K562 (cell line): ENCODE measurements around the gene TOR1B. TPM values are rescaled to one million over a fixed set of nuclear protein-coding genes. Genes with fewer than 3 reads are reported as not detected.

Experiments
- ARNT ChIP-seq, 2 experiments: fragments of 450-650 bp; IDR thresholded peaks; 2 replicates each; pipeline ENCODE4 v1.6.1; 2016; ENCODE audit warnings: mild to moderate bottlenecking in 1 of 2
- BMI1 ChIP-seq: fragments of 150-350 bp; IDR thresholded peaks from 2 replicates; pipeline ENCODE4 v1.6.1; 2014; ENCODE audit warnings: low read length
- BRCA1 ChIP-seq, 2 experiments: fragments of 450-650 bp in 1 of 2; sonication (generic) in 1 of 2; formaldehyde crosslinking in 1 of 2; IDR thresholded peaks; 2 replicates each; pipeline versions ENCODE4 v1.5.0 to v1.6.1; 2017 to 2020; ENCODE audit warnings: mild to moderate bottlenecking in 1 of 2, missing genetic modification reagents in 1 of 2
- FOXA3 ChIP-seq, 2 experiments: fragments of 450-650 bp in 1 of 2; sonication (generic) in 1 of 2; formaldehyde crosslinking; IDR thresholded peaks in 1 of 2; conservative IDR thresholded peaks in 1 of 2; 2 replicates each; pipeline versions ENCODE4 v1.4.0 to v1.8.0; 2020 to 2022; ENCODE audit warnings: mild to moderate bottlenecking in 2 of 2, missing genetic modification reagents in 1 of 2
- KHSRP ChIP-seq: fragments of 450-650 bp; IDR thresholded peaks from 2 replicates; pipeline ENCODE4 v1.6.1; 2017
- RBM15 ChIP-seq: fragments of 200-400 bp; formaldehyde crosslinking; IDR thresholded peaks from 2 replicates; pipeline ENCODE4 v1.6.1; 2018; ENCODE audit warnings: mild to moderate bottlenecking, low read length, moderate library complexity; ENCODE audit not compliant: insufficient read depth
- SRF ChIP-seq, 2 experiments: fragments of 250-450, 450-650 bp in 1 of 2; sonication (Bioruptor Pico) in 1 of 2; sonication (generic) in 1 of 2; formaldehyde crosslinking; IDR thresholded peaks; 2 replicates each; pipeline versions ENCODE4 v1.5.0 to v1.5.1; 2020 to 2022; ENCODE audit warnings: mild to moderate bottlenecking in 1 of 2, missing genetic modification reagents in 1 of 2
- polyA plus RNA-seq, 8 experiments: library from polyadenylated mRNA; depleted of rRNA in 4 of 8; stranded (reverse) in 5 of 8; unstranded in 3 of 8; fragments of >200 nt; fragmentation: Nextera tagmentation in 2 of 8; fragmentation: Illumina TruSeq in 1 of 8; extraction: Ambion mirVana in 2 of 8; extraction: Trizol in 1 of 8; gene quantifications; 2 replicates each; pipeline versions ENCODE4 v1.2.1 to v1.2.3, GENCODE V29; 2011 to 2014; ENCODE audit warnings: inconsistent platforms in 1 of 8, missing spikeins in 1 of 8
- total RNA-seq, 7 experiments: library from RNA; depleted of rRNA in 6 of 7; stranded (reverse); fragments of >200 nt in 6 of 7; fragmentation: Illumina TruSeq in 2 of 7; extraction: Trizol in 2 of 7; gene quantifications; 2 replicates each; pipeline versions ENCODE4 v1.2.1 to v1.2.3, GENCODE V29; 2011 to 2021; ENCODE audit warnings: low replicate concordance in 1 of 7
- TF ChIP-seq, protein P1 (sequence below): fragments of 450-650 bp; IDR thresholded peaks from 2 replicates; pipeline ENCODE4 v1.6.1; 2016; ENCODE audit warnings: borderline replicate concordance
- TF ChIP-seq, protein P2 (sequence below): sonication (generic); formaldehyde crosslinking; IDR thresholded peaks from 2 replicates; pipeline ENCODE4 v1.8.1; 2023; ENCODE audit warnings: missing genetic modification reagents, mild to moderate bottlenecking, borderline replicate concordance
- TF ChIP-seq, protein P3 (sequence below): sonication (generic); formaldehyde crosslinking; IDR thresholded peaks from 2 replicates; pipeline ENCODE4 v1.8.0; 2022; ENCODE audit warnings: mild to moderate bottlenecking, low read depth, missing genetic modification reagents
- TF ChIP-seq, protein P4 (sequence below), 2 experiments: fragments of 450-650 bp in 1 of 2; IDR thresholded peaks; 2 replicates each; pipeline ENCODE4 v1.6.1; 2011 to 2017; ENCODE audit warnings: low read depth in 2 of 2, antibody characterized with exemption in 1 of 2, borderline replicate concordance in 1 of 2, low read length in 1 of 2, mild to moderate bottlenecking in 1 of 2, mixed read lengths in 1 of 2; ENCODE audit not compliant: control insufficient read depth in 1 of 2
- TF ChIP-seq, protein P5 (sequence below): fragments of 200-800 bp; sonication (Bioruptor generic); IDR thresholded peaks from 2 replicates; pipeline ENCODE4 v1.6.1; 2017; ENCODE audit warnings: missing genetic modification characterization, missing compliant biosample characterization

The TOR1B gene
- total and polyA plus RNA-seq, 9 of the 15 experiments (the other 6 are each of a cell fraction or from before 2014, with no cell fraction given), result 4.2 to 36.5 (median 24.6) TPM

DNA sequence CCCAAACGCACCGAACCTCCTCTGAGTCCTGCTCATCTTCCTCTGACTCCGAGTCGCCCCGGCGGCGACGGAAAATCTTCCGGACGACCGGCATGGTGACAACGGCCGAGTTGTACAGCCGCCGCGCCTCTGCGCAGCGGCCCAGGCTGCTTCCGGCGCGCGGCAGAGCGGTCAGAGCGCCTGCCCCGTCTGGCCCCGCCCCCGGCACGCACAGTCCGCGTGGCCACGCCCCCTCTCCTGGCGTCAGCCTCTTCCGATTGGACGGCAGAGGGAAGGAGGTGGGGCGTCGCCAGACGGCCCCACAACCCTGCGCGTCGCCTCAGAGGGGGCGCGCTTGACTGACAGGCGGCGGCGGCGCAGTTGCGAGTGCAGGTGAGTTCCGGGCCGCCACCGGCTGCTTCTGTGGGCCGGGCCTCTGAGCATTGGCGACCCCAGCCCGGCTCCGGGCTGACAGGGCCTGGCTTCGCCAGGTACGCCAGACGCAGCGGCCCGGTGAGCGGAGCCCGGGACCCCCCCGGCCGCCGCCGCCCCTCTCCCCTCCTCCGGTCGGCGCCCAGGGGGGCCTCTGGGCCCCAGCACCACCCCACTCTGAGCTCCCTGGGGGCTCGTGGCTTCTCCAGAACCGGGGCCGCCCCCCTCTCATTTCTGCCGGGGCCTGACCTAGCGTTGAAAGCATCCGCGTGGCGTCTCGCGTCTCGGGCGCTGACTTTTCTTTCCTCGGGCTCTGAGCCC is 32.3 kb downstream of the TOR1B start, which contains the start of the genes C9orf78 and USP20 (continued):
- no peak for TF ChIP-seq FOXA3 (CRISPR knock-in tag; conservative IDR thresholded peaks at IDR 0.05 in 1 of 2, IDR thresholded peaks at IDR 0.05 in 1 of 2)
- TF ChIP-seq, protein P1, sequence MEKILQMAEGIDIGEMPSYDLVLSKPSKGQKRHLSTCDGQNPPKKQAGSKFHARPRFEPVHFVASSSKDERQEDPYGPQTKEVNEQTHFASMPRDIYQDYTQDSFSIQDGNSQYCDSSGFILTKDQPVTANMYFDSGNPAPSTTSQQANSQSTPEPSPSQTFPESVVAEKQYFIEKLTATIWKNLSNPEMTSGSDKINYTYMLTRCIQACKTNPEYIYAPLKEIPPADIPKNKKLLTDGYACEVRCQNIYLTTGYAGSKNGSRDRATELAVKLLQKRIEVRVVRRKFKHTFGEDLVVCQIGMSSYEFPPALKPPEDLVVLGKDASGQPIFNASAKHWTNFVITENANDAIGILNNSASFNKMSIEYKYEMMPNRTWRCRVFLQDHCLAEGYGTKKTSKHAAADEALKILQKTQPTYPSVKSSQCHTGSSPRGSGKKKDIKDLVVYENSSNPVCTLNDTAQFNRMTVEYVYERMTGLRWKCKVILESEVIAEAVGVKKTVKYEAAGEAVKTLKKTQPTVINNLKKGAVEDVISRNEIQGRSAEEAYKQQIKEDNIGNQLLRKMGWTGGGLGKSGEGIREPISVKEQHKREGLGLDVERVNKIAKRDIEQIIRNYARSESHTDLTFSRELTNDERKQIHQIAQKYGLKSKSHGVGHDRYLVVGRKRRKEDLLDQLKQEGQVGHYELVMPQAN, result peak; percentile 99
- no peak for TF ChIP-seq BRCA1 (IDR thresholded peaks at IDR 0.05)
- TF ChIP-seq BRCA1 (CRISPR knock-in tag; IDR thresholded peaks at IDR 0.05), result no peak
- TF ChIP-seq BMI1, result no peak
- TF ChIP-seq SRF (CRISPR knock-in tag; IDR thresholded peaks at IDR 0.05), result peak in 1 of 2 experiments; percentile 52; a peak in 1 of 4 replicates
- TF ChIP-seq, protein P2, sequence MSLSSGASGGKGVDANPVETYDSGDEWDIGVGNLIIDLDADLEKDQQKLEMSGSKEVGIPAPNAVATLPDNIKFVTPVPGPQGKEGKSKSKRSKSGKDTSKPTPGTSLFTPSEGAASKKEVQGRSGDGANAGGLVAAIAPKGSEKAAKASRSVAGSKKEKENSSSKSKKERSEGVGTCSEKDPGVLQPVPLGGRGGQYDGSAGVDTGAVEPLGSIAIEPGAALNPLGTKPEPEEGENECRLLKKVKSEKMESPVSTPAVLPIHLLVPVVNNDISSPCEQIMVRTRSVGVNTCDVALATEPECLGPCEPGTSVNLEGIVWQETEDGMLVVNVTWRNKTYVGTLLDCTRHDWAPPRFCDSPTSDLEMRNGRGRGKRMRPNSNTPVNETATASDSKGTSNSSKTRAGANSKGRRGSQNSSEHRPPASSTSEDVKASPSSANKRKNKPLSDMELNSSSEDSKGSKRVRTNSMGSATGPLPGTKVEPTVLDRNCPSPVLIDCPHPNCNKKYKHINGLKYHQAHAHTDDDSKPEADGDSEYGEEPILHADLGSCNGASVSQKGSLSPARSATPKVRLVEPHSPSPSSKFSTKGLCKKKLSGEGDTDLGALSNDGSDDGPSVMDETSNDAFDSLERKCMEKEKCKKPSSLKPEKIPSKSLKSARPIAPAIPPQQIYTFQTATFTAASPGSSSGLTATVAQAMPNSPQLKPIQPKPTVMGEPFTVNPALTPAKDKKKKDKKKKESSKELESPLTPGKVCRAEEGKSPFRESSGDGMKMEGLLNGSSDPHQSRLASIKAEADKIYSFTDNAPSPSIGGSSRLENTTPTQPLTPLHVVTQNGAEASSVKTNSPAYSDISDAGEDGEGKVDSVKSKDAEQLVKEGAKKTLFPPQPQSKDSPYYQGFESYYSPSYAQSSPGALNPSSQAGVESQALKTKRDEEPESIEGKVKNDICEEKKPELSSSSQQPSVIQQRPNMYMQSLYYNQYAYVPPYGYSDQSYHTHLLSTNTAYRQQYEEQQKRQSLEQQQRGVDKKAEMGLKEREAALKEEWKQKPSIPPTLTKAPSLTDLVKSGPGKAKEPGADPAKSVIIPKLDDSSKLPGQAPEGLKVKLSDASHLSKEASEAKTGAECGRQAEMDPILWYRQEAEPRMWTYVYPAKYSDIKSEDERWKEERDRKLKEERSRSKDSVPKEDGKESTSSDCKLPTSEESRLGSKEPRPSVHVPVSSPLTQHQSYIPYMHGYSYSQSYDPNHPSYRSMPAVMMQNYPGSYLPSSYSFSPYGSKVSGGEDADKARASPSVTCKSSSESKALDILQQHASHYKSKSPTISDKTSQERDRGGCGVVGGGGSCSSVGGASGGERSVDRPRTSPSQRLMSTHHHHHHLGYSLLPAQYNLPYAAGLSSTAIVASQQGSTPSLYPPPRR (CRISPR knock-in tag), result 0 out of 2 replicates have a peak, but pooled peaks have one; percentile 20
- TF ChIP-seq, protein P3, sequence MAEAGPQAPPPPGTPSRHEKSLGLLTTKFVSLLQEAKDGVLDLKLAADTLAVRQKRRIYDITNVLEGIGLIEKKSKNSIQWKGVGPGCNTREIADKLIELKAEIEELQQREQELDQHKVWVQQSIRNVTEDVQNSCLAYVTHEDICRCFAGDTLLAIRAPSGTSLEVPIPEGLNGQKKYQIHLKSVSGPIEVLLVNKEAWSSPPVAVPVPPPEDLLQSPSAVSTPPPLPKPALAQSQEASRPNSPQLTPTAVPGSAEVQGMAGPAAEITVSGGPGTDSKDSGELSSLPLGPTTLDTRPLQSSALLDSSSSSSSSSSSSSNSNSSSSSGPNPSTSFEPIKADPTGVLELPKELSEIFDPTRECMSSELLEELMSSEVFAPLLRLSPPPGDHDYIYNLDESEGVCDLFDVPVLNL, result no peak
- TF ChIP-seq, protein P4, sequence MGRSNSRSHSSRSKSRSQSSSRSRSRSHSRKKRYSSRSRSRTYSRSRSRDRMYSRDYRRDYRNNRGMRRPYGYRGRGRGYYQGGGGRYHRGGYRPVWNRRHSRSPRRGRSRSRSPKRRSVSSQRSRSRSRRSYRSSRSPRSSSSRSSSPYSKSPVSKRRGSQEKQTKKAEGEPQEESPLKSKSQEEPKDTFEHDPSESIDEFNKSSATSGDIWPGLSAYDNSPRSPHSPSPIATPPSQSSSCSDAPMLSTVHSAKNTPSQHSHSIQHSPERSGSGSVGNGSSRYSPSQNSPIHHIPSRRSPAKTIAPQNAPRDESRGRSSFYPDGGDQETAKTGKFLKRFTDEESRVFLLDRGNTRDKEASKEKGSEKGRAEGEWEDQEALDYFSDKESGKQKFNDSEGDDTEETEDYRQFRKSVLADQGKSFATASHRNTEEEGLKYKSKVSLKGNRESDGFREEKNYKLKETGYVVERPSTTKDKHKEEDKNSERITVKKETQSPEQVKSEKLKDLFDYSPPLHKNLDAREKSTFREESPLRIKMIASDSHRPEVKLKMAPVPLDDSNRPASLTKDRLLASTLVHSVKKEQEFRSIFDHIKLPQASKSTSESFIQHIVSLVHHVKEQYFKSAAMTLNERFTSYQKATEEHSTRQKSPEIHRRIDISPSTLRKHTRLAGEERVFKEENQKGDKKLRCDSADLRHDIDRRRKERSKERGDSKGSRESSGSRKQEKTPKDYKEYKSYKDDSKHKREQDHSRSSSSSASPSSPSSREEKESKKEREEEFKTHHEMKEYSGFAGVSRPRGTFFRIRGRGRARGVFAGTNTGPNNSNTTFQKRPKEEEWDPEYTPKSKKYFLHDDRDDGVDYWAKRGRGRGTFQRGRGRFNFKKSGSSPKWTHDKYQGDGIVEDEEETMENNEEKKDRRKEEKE (IDR thresholded peaks at IDR 0.05; ENCODE audit: borderline replicate concordance in 1 of 2, control insufficient read depth in 1 of 2, low read depth in 2 of 2, low read length in 1 of 2), result no peak
- TF ChIP-seq, protein P5, sequence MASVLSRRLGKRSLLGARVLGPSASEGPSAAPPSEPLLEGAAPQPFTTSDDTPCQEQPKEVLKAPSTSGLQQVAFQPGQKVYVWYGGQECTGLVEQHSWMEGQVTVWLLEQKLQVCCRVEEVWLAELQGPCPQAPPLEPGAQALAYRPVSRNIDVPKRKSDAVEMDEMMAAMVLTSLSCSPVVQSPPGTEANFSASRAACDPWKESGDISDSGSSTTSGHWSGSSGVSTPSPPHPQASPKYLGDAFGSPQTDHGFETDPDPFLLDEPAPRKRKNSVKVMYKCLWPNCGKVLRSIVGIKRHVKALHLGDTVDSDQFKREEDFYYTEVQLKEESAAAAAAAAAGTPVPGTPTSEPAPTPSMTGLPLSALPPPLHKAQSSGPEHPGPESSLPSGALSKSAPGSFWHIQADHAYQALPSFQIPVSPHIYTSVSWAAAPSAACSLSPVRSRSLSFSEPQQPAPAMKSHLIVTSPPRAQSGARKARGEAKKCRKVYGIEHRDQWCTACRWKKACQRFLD (CRISPR knock-in tag), result no peak
- no peak for TF ChIP-seq RBM15
- TF ChIP-seq KHSRP, result no peak
- TF ChIP-seq ARNT (IDR thresholded peaks at IDR 0.05), result no peak
